Adrenal gland (tissue), 5 donors: ENCODE measurements around the gene PRKG1.

Experiments
- POLR2A ChIP-seq, 2 donors: fragments of 450-650 bp; IDR thresholded peaks; one replicate each; pipeline ENCODE4 v1.6.1; 2017; ENCODE audit warnings: antibody characterized with exemption in 2 of 2, mild to moderate bottlenecking in 2 of 2, moderate library complexity in 1 of 2
- TF ChIP-seq, protein P1 (sequence below), 6 experiments: fragments of 450-650 bp in 4 of 6; fragments of 200-600 bp in 2 of 6; sonication (generic) in 1 of 6; IDR thresholded peaks; 1 replicate in 5 of 6; 2 replicates in 1 of 6; pipeline versions ENCODE4 v1.5.1 to v1.8.0; 2016 to 2021; ENCODE audit warnings: antibody characterized with exemption in 6 of 6, mild to moderate bottlenecking in 2 of 6, moderate library complexity in 1 of 6
- donor health status: DM: no; HTN: no; CAD: no.

DNA sequence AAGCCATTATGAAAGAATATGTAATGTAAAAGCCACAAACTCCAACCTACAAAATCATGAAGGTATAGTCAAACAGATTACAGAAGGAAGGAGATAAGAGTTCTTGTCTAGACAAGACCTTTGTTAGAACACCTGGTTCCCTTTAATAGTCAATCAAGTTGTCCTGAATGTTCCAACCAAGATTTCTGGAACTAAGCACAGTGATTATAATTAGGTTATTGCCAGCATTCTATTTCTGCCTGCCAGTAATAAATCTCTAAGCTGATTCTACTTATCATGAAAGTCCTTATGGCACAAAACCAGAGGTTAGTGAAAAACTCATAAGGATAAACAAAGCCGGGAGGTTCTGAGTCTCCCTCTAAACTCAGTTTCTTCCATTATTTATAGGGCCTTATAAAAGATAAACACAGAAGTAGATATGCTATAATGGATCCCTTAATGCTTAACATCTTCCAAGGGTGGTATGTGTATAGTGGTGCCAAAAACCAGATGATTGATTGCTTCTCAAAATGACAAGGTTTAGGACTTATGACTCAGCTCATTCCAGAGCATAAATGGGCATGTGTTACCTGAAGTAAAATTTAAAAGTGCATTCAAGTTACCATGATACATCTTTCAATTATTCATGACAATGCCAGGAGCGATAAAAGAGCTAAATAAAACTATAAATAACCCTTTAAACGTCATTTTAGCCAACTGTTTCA is 387.9 kb downstream of the PRKG1 start:
- no peak for TF ChIP-seq POLR2A (IDR thresholded peaks at IDR 0.05)
- TF ChIP-seq, protein P1, sequence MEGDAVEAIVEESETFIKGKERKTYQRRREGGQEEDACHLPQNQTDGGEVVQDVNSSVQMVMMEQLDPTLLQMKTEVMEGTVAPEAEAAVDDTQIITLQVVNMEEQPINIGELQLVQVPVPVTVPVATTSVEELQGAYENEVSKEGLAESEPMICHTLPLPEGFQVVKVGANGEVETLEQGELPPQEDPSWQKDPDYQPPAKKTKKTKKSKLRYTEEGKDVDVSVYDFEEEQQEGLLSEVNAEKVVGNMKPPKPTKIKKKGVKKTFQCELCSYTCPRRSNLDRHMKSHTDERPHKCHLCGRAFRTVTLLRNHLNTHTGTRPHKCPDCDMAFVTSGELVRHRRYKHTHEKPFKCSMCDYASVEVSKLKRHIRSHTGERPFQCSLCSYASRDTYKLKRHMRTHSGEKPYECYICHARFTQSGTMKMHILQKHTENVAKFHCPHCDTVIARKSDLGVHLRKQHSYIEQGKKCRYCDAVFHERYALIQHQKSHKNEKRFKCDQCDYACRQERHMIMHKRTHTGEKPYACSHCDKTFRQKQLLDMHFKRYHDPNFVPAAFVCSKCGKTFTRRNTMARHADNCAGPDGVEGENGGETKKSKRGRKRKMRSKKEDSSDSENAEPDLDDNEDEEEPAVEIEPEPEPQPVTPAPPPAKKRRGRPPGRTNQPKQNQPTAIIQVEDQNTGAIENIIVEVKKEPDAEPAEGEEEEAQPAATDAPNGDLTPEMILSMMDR (IDR thresholded peaks at IDR 0.05), result no peak
